Measurements from ENCODE around the gene FCHSD2. TPM values are rescaled to one million over a fixed set of nuclear protein-coding genes. Genes with fewer than 3 reads are reported as not detected.

Gene FCHSD2
- total RNA-seq, 1 experiment from 2014 or later: 7.1 TPM

GRCh38 chr11:73048446-73048845 is 93.7 kb downstream of the FCHSD2 start:
- DNase-seq: no peak
- H2AFZ ChIP-seq (ENCODE audit: low read length): no peak overlapping the region
- H3K4me1 ChIP-seq (ENCODE audit: insufficient read depth, low read length): peaks cover 8% of the 10 kb centered on the region
- BruUV-seq (replicated peaks): TSS peak; percentile 19
- TF ChIP-seq EZH2 (IDR thresholded peaks at IDR 0.05; ENCODE audit: low read length, unreplicated experiment): no peak
- no peak for TF ChIP-seq EZH2phosphoT487 (IDR thresholded peaks at IDR 0.05; ENCODE audit: borderline replicate concordance, low read length)
- TF ChIP-seq CTCF (conservative IDR thresholded peaks at IDR 0.05; ENCODE audit: low read depth, low read length): no peak
- no peak overlapping the region for H3K27ac ChIP-seq (ENCODE audit: low read length)
- intact Hi-C loops (cut with micrococcal nuclease): loop anchor here (2.0 kb wide), 1 partner anchor 24 kb away; no protein-coding TSS in a partner anchor
- no peaks in the 10 kb centered on the region for H3K9me2 ChIP-seq (replicated peaks; ENCODE audit: low read length)
- H3F3A ChIP-seq (ENCODE audit: low read length, unreplicated experiment): no peaks in the 10 kb centered on the region
- H3K9me3 ChIP-seq (ENCODE audit: low read length): no peaks in the 10 kb centered on the region
- H3K27me3 ChIP-seq (ENCODE audit: low read length): no peaks in the 10 kb centered on the region
- ATAC-seq: peak; percentile 84
- no peaks in the 10 kb centered on the region for H3K79me2 ChIP-seq (ENCODE audit: low read length)
- no peaks in the 10 kb centered on the region for H3K36me3 ChIP-seq (ENCODE audit: low read depth, low read length)
- POLR2A ChIA-PET (ENCODE audit: unreplicated experiment): no interaction called here
- CTCF ChIA-PET: no interaction called here
- no peak overlapping the region for H3K4me3 ChIP-seq (ENCODE audit: low read length)
- no peak overlapping the region for H3K9ac ChIP-seq (ENCODE audit: low read length)
- no peak overlapping the region for H3K4me2 ChIP-seq (ENCODE audit: low read length)
- H4K20me1 ChIP-seq (ENCODE audit: low read length): no peaks in the 10 kb centered on the region

- H3K4me3 ChIP-seq (ENCODE audit: low read length): no peak overlapping the region
- no peak overlapping the region for H3K4me2 ChIP-seq (ENCODE audit: low read length)
- TF ChIP-seq CTCF (conservative IDR thresholded peaks at IDR 0.05; ENCODE audit: low read depth, low read length): no peak
- no peak for TF ChIP-seq EZH2phosphoT487 (IDR thresholded peaks at IDR 0.05; ENCODE audit: borderline replicate concordance, low read length)
- TF ChIP-seq EZH2 (IDR thresholded peaks at IDR 0.05; ENCODE audit: low read length, unreplicated experiment): no peak
- H3K79me2 ChIP-seq (ENCODE audit: low read length): no peaks in the 10 kb centered on the region
- no peak overlapping the region for H3K27ac ChIP-seq (ENCODE audit: low read length)
- ChIA-PET POLR2A (ENCODE audit: unreplicated experiment) (no interaction called here), CTCF (interaction anchor here (0.5 kb wide), 1 partner anchor 126 kb away, joined by 3 read pairs; no protein-coding TSS in a partner anchor)
- H3K9ac ChIP-seq (ENCODE audit: low read length): no peak overlapping the region
- no peak overlapping the region for H2AFZ ChIP-seq (ENCODE audit: low read length)
- H3K9me2 ChIP-seq (replicated peaks; ENCODE audit: low read length): no peaks in the 10 kb centered on the region
- 0 out of 2 replicates have a peak, but pooled peaks cover under 1% of the 10 kb centered on the region for H3K36me3 ChIP-seq (ENCODE audit: low read depth, low read length)
- peaks cover 8% of the 10 kb centered on the region for H3K4me1 ChIP-seq (ENCODE audit: insufficient read depth, low read length)
- ATAC-seq: peak; percentile 61
- no peaks in the 10 kb centered on the region for H3K27me3 ChIP-seq (ENCODE audit: low read length)
- H3F3A ChIP-seq (ENCODE audit: low read length, unreplicated experiment): no peaks in the 10 kb centered on the region
- no peaks in the 10 kb centered on the region for H4K20me1 ChIP-seq (ENCODE audit: low read length)
- peak; percentile 26 for DNase-seq
- H3K9me3 ChIP-seq (ENCODE audit: low read length): no peaks in the 10 kb centered on the region
- intact Hi-C loops (cut with micrococcal nuclease): loop anchor here (2.0 kb wide), 1 partner anchor 25 kb away; no protein-coding TSS in a partner anchor
- BruUV-seq (replicated peaks): no TSS peak
These were observed 94.2 kb downstream of the FCHSD2 start for GRCh38 chr11:73047773-73048371.

- H3K27me3 ChIP-seq (ENCODE audit: low read length): no peaks in the 10 kb centered on the region
- TF ChIP-seq EZH2phosphoT487 (IDR thresholded peaks at IDR 0.05; ENCODE audit: borderline replicate concordance, low read length): no peak
- H3K9ac ChIP-seq (ENCODE audit: low read length): no peak overlapping the region
- H3K36me3 ChIP-seq (ENCODE audit: low read depth, low read length): 0 out of 2 replicates have a peak, but pooled peaks cover 5% of the 10 kb centered on the region
- H3K27ac ChIP-seq (ENCODE audit: low read length): no peak overlapping the region
- H4K20me1 ChIP-seq (ENCODE audit: low read length): no peaks in the 10 kb centered on the region
- H2AFZ ChIP-seq (ENCODE audit: low read length): no peak overlapping the region
- H3F3A ChIP-seq (ENCODE audit: low read length, unreplicated experiment): no peaks in the 10 kb centered on the region
- ATAC-seq (no peak), DNase-seq (no peak)
- H3K4me3 ChIP-seq (ENCODE audit: low read length): no peak overlapping the region
- BruUV-seq (replicated peaks): no TSS peak
- no peaks in the 10 kb centered on the region for H3K9me3 ChIP-seq (ENCODE audit: low read length)
- H3K4me2 ChIP-seq (ENCODE audit: low read length): no peak overlapping the region
- H3K79me2 ChIP-seq (ENCODE audit: low read length): no peaks in the 10 kb centered on the region
- no peaks in the 10 kb centered on the region for H3K9me2 ChIP-seq (replicated peaks; ENCODE audit: low read length)
- POLR2A ChIA-PET (ENCODE audit: unreplicated experiment): no interaction called here
- peaks cover under 1% of the 10 kb centered on the region; the same call in 1 of the 2 replicates for H3K4me1 ChIP-seq (ENCODE audit: insufficient read depth, low read length)
- CTCF ChIA-PET: no interaction called here
- intact Hi-C loops (cut with micrococcal nuclease): no loop called here
These were observed 102.1 kb downstream of the FCHSD2 start for GRCh38 chr11:73040046-73040445.
